HG02870 (cell line): Measurements from ENCODE around the gene DHRS4.
"Not testable (repeated sequence)": the region's sequence is repeated elsewhere in the genome, so short reads cannot be mapped to it uniquely, and the experiment has no call there.

ENCODE experiments used
- ATAC-seq: cut with Tn5 transposase; IDR thresholded peaks from one replicate; pipeline ENCODE4 v1.9.1; 2021; ENCODE audit warnings: mild to moderate bottlenecking, moderate library complexity; ENCODE audit not compliant: unreplicated experiment

DHRS4 gene

GRCh38 chr14:23939607-23940326 is 13.8 kb upstream of the DHRS4 start:
- no peak for ATAC-seq

GRCh38 chr14:23941230-23941629 is 12.3 kb upstream of the DHRS4 start:
- ATAC-seq = no peak

GRCh38 chr14:23941669-23942068 is 11.9 kb upstream of the DHRS4 start:
- ATAC-seq = no peak

GRCh38 chr14:23942587-23942986 is 11.0 kb upstream of the DHRS4 start:
- no peak for ATAC-seq

GRCh38 chr14:23949069-23949468 is 4.5 kb upstream of the DHRS4 start:
- not testable (repeated sequence) for ATAC-seq

GRCh38 chr14:23950411-23951135 is 3.0 kb upstream of the DHRS4 start:
- ATAC-seq = no peak

GRCh38 chr14:23951136-23951466 is 2.5 kb upstream of the DHRS4 start:
- ATAC-seq = not testable (repeated sequence)

- no peak for ATAC-seq
Measured at GRCh38 chr14:23951590-23952201, 1.9 kb upstream of the DHRS4 start.

- not testable (repeated sequence) for ATAC-seq
Measured at GRCh38 chr14:23953116-23953463, 480 bp upstream of the DHRS4 start.

GRCh38 chr14:23954279-23954614 is 677 bp downstream of the DHRS4 start:
- peak; percentile 18 for ATAC-seq

- ATAC-seq = not testable (repeated sequence)
Measured at GRCh38 chr14:23954965-23955364, 1.4 kb downstream of the DHRS4 start.

- not testable (repeated sequence) for ATAC-seq
Measured at GRCh38 chr14:23955811-23956210, 2.2 kb downstream of the DHRS4 start.

- ATAC-seq = not testable (repeated sequence)
Measured at GRCh38 chr14:23957913-23958569, 4.5 kb downstream of the DHRS4 start.

GRCh38 chr14:23960899-23961298 is 7.3 kb downstream of the DHRS4 start:
- ATAC-seq = not testable (repeated sequence)

- ATAC-seq = not testable (repeated sequence)
Measured at GRCh38 chr14:23961704-23962103, 8.1 kb downstream of the DHRS4 start.

GRCh38 chr14:23969130-23969480 is 15.5 kb downstream of the DHRS4 start:
- ATAC-seq = not testable (repeated sequence)

GRCh38 chr14:23969481-23970282 is 16.1 kb downstream of the DHRS4 start:
- peak; percentile 57 for ATAC-seq

- ATAC-seq = not testable (repeated sequence)
Measured at GRCh38 chr14:23970283-23970659, 16.7 kb downstream of the DHRS4 start.

- not testable (repeated sequence) for ATAC-seq
Measured at GRCh38 chr14:23973178-23973577, 19.6 kb downstream of the DHRS4 start.

- not testable (repeated sequence) for ATAC-seq
Measured at GRCh38 chr14:23974041-23974440, 20.5 kb downstream of the DHRS4 start.

GRCh38 chr14:23977208-23977607 is 23.6 kb downstream of the DHRS4 start:
- not testable (repeated sequence) for ATAC-seq
